HEK293T (cell line): ENCODE results near the gene UGT1A6.

ENCODE experiments used
- ARNT ChIP-seq: fragments of 450-650 bp; IDR thresholded peaks from 2 replicates; pipeline ENCODE4 v1.6.1; 2017; ENCODE audit warnings: mild to moderate bottlenecking
- BHLHE40 ChIP-seq: fragments of 450-650 bp; IDR thresholded peaks from 2 replicates; pipeline ENCODE4 v1.6.1; 2016; ENCODE audit warnings: mild to moderate bottlenecking, moderate library complexity, borderline replicate concordance
- ELF4 ChIP-seq: fragments of 450-650 bp; IDR thresholded peaks from 2 replicates; pipeline ENCODE4 v1.6.1; 2017; ENCODE audit warnings: antibody characterized with exemption
- FOXA1 ChIP-seq: fragments of 450-650 bp; IDR thresholded peaks from 2 replicates; pipeline ENCODE4 v1.6.1; 2016; ENCODE audit warnings: mild to moderate bottlenecking
- FOXM1 ChIP-seq: fragments of 450-650 bp; IDR thresholded peaks from 2 replicates; pipeline ENCODE4 v1.6.1; 2017; ENCODE audit warnings: mild to moderate bottlenecking, borderline replicate concordance
- HDGF ChIP-seq: fragments of 450-650 bp; IDR thresholded peaks from 2 replicates; pipeline ENCODE4 v1.6.1; 2017; ENCODE audit warnings: antibody characterized with exemption, borderline replicate concordance
- NFRKB ChIP-seq: fragments of 450-650 bp; IDR thresholded peaks from 2 replicates; pipeline ENCODE4 v1.6.1; 2016; ENCODE audit warnings: mild to moderate bottlenecking, moderate library complexity
- SP1 ChIP-seq: fragments of 450-650 bp; IDR thresholded peaks from 2 replicates; pipeline ENCODE4 v1.6.1; 2017
- TARDBP ChIP-seq: fragments of 450-650 bp; IDR thresholded peaks from 2 replicates; pipeline ENCODE4 v1.6.1; 2016
- ZNF384 ChIP-seq: fragments of 450-650 bp; IDR thresholded peaks from 2 replicates; pipeline ENCODE4 v1.6.1; 2016
- TF ChIP-seq, protein P1 (sequence below): fragments of 450-650 bp; IDR thresholded peaks from 2 replicates; pipeline ENCODE4 v1.6.1; 2016

DNA sequence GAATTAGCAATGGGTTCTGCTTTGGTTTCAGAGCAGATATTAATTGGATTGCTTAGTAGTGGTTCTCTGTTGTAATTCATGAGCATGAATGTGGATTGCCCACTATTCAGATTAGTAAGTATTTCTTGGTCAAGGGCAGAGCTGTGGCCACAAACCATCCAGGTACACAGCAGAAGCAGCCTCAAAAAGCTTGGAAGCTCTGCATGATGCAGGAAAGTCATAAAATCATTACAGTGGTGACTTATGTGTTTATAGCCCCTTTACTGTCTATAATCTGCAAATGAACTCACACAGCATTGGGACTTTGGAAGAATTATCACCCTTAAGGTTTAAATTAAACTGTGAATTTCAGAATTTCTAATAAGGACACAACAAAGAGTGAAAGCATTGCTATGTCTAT lies 65.5 kb downstream of the UGT1A6 start:
- TF ChIP-seq BHLHE40 (no peak), FOXM1 (no peak), NFRKB (no peak), FOXA1 (no peak), TARDBP (no peak), SP1 (no peak), ELF4 (no peak), ZNF384 (no peak), ARNT (no peak), HDGF (no peak)
- TF ChIP-seq, protein P1, sequence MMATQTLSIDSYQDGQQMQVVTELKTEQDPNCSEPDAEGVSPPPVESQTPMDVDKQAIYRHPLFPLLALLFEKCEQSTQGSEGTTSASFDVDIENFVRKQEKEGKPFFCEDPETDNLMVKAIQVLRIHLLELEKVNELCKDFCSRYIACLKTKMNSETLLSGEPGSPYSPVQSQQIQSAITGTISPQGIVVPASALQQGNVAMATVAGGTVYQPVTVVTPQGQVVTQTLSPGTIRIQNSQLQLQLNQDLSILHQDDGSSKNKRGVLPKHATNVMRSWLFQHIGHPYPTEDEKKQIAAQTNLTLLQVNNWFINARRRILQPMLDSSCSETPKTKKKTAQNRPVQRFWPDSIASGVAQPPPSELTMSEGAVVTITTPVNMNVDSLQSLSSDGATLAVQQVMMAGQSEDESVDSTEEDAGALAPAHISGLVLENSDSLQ, result no peak
